ENCODE data around the gene SMG6.
A peak's percentile ranks its signal among the peaks of the same experiment; 100 is the strongest.

The SMG6 gene

DNA sequence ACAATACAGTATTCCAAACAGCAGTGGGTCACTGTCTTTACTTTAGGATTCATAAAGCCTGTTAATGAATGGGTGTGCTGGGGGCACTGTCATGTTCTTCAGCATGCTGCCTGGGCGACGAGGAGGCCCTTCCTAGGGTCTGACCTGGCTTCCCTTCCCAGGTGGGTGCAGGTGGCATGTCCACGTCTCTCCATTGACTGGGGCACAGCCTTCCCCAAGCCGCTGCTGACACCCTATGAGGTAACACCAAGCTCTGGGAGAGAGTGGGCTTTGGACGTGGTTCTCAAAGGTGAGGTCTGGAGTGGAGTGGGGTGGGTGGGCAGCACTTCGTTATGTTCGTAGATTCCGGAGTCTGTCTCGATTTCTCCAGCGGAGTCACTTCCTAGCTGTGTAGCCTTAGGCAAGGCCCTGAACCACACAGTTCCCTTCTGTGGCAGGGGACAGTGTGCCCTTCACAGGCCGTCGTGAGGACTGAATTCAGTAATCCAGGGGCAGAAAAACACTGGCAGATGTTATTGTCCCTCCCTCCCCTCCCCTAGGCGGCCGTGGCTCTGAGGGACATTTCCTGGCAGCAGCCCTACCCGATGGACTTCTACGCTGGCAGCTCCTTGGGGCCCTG, 262.5 kb downstream of the SMG6 start:
- DNase-seq, result no peak

DNA sequence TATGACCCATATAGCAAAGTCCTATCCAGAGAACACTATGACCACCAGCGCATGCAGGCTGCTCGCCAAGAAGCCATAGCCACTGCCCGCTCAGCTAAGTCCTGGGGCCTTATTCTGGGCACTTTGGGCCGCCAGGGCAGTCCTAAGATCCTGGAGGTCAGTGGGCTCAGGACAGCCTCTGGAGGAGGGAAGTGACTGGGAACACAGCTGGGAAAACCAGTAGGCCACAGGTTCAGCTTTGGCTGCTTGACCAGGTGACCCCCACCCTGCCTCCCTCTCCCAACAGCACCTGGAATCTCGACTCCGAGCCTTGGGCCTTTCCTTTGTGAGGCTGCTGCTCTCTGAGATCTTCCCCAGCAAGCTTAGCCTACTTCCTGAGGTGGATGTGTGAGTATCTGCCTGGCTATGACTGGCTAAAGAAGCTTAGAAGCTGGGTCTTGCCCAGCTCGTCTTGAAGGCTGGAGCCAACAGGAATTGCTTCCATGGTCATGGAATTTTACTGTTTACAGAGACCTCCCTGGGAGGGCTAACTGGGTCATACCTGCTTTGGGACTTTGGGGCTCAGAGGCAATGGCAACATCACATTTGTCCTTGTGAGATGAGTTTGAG, 263.3 kb downstream of the SMG6 start:
- no peak for DNase-seq

DNA sequence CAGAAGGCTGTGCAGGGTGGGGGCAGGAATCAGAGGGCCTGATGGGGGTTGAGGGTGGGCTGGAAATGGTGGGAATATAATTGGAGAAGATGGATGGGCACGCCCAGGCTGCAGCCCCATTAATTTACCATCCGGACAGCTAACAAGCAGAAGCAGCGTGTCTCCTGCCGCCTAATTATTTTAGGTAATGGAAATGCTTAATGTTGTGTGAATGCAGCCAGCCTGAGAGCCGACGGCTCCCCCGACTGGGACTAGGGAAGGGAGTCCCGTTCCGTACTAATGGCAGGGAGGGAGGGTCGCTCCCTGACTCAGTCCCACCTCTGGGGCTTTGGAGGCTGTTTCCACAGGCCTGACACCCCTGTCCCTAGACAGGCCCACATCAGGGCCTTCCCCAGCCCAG, 266.4 kb downstream of the SMG6 start:
- no peak for DNase-seq

GRCh38 chr17:2035541-2036488, 267.8 kb downstream of the SMG6 start:
- no peak for DNase-seq

- no peak for DNase-seq
These were observed 268.6 kb downstream of the SMG6 start for GRCh38 chr17:2034806-2035540.

DNA sequence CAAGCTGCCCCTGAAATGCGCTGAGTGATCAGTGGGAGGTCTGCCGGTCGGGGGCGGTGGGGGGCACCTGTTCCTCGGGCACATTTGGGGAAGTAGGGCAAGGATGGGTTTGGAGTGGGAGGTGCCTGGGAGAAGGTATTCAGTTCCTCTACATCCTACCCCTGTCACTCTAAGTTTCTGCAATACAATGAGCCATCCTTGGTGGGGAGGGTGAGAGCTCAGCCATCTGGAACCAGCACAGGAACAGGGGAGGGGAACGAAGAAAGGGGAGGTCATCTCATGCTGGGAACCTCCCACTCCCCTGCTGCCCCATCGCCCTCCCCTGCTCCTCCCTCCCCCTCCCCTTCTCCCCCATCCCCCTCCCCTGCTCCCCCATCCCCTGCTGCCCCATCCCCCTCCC, 269.4 kb downstream of the SMG6 start:
- no peak for DNase-seq

- no peak for DNase-seq
These were observed 270.4 kb downstream of the SMG6 start for GRCh38 chr17:2033153-2033552.

DNA sequence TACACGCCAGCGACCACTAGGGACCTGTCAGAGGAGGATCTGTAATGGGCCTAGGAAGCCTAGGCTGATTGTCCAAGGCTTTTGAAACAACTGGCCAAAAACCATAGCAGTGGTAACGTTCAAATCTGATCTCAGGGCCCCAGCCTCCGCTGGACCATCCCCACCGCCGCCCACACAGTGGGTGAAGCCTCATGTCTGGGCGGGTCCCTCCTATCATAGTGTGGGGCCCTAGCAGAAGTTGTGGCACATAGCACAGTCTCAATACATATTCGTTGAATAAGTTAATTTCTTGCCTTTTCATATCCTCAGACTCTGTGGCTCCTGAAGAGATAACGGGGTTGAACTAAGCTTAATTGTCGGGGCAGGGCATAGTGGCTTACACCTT, 272.8 kb downstream of the SMG6 start:
- no peak for DNase-seq

DNA sequence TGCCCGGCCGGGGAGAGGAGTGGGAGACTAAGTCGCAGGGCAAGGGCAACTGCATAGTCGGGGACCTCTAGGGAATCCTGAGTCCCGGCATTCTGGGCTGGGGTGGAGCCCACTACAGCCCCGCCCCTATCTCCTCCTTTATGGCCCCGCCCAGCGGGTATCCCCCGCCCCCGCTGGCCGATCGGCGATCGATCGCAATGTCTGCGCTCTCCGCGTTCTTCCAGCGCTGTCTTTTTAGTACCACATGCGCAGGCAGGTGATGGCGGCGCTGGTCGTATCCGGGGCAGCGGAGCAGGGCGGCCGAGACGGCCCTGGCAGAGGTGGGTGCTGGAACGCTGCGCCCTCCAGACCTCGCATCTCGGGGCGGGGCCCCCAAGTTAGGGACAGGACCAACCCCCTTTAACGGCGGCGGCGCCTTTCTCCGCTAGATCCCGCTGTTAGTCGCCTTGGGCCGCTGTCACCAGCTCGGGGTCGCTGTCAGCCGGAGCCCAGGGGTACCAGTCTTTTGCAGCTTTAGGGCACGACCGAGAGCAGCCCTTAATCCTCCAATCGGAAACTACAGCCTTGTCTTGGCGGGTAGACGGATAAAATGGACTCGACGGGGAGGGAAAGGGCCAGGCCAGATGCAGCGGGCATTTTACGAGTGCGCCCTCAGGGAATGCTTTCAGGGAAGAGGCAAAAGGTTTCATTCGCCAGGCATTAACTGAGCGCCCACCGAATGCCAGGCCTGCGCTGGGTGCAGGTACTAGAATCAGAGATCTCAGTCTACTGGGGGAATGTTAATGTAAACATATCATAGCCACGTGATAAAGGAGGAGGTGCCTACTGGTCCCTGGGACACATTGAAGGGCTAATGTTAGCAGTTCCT, 273.4 kb downstream of the SMG6 start, which contains the start of gene DPH1:
DPH1 (plus strand) TSS at position 243 of the 868 bp plus-strand sequence; CDS start at position 260, 17 bp downstream.
- DNase-seq, result peak; percentile 79

- DNase-seq, result no peak
These were observed 274.8 kb downstream of the SMG6 start for GRCh38 chr17:2028737-2029136.

- no peak for DNase-seq
These were observed 275.4 kb downstream of the SMG6 start for GRCh38 chr17:2028234-2028614.

GRCh38 chr17:2027528-2028233, 275.9 kb downstream of the SMG6 start:
- DNase-seq, result no peak

GRCh38 chr17:2025622-2026309, 277.8 kb downstream of the SMG6 start:
- no peak for DNase-seq

- DNase-seq, result no peak
These were observed 278.4 kb downstream of the SMG6 start, which contains the start of gene RTN4RL1 for GRCh38 chr17:2025220-2025621. RTN4RL1 (minus strand) TSS chr17:2025334; CDS start chr17:2024865, 469 bp downstream.

- no peak for DNase-seq
These were observed 278.9 kb downstream of the SMG6 start for GRCh38 chr17:2024572-2025219.

GRCh38 chr17:2023692-2024571, 279.7 kb downstream of the SMG6 start:
- DNase-seq, result peak; percentile 36

- no peak for DNase-seq
These were observed 280.3 kb downstream of the SMG6 start for GRCh38 chr17:2023256-2023655.

- DNase-seq, result no peak
These were observed 280.8 kb downstream of the SMG6 start for GRCh38 chr17:2022647-2023240.

- DNase-seq, result no peak
These were observed 282.9 kb downstream of the SMG6 start for GRCh38 chr17:2020721-2021120.

All from COR-L47 (cell line).